Measurements from ENCODE around the gene PRPF8.
"Not testable (repeated sequence)": the region's sequence is repeated elsewhere in the genome, so short reads cannot be mapped to it uniquely, and the experiment has no call there.

PRPF8 gene

GRCh38 chr17:1710807-1711553, 26.3 kb upstream of the PRPF8 start:
- H3K27me3 ChIP-seq (replicated peaks; ENCODE audit: control insufficient read depth, insufficient read depth, low read length) = no peaks in the 10 kb centered on the region
- DNase-seq (ENCODE audit: extremely low read depth, insufficient read length) = no peak
- H3K36me3 ChIP-seq (ENCODE audit: control insufficient read depth, insufficient read depth, low read length) = peaks cover 12% of the 10 kb centered on the region
- peak overlapping the region; percentile 55 for H3K4me3 ChIP-seq (replicated peaks; ENCODE audit: low read depth, low read length)
- TF ChIP-seq, protein P1, sequence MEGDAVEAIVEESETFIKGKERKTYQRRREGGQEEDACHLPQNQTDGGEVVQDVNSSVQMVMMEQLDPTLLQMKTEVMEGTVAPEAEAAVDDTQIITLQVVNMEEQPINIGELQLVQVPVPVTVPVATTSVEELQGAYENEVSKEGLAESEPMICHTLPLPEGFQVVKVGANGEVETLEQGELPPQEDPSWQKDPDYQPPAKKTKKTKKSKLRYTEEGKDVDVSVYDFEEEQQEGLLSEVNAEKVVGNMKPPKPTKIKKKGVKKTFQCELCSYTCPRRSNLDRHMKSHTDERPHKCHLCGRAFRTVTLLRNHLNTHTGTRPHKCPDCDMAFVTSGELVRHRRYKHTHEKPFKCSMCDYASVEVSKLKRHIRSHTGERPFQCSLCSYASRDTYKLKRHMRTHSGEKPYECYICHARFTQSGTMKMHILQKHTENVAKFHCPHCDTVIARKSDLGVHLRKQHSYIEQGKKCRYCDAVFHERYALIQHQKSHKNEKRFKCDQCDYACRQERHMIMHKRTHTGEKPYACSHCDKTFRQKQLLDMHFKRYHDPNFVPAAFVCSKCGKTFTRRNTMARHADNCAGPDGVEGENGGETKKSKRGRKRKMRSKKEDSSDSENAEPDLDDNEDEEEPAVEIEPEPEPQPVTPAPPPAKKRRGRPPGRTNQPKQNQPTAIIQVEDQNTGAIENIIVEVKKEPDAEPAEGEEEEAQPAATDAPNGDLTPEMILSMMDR (IDR thresholded peaks at IDR 0.05; ENCODE audit: insufficient read depth, low read length, poor library complexity, severe bottlenecking) = no peak

GRCh38 chr17:1709971-1710806, 25.5 kb upstream of the PRPF8 start, which contains the start of gene TLCD2:
Gene TLCD2, minus strand, starts transcription at chr17:1710377. Its CDS starts 135 bp downstream, at chr17:1710242.
- no peak for DNase-seq (ENCODE audit: extremely low read depth, insufficient read length)
- Histone ChIP-seq H3K36me3 (ENCODE audit: control insufficient read depth, insufficient read depth, low read length) (peaks cover 12% of the 10 kb centered on the region), H3K27me3 (replicated peaks; ENCODE audit: control insufficient read depth, insufficient read depth, low read length) (no peaks in the 10 kb centered on the region), H3K4me3 (replicated peaks; ENCODE audit: low read depth, low read length) (peak within 1 kb of the TSS; percentile 55)
- TF ChIP-seq, protein P1 (IDR thresholded peaks at IDR 0.05; ENCODE audit: insufficient read depth, low read length, poor library complexity, severe bottlenecking) = no peak

GRCh38 chr17:1709403-1709951, 24.8 kb upstream of the PRPF8 start:
- TF ChIP-seq, protein P1 (IDR thresholded peaks at IDR 0.05; ENCODE audit: insufficient read depth, low read length, poor library complexity, severe bottlenecking) = no peak
- Histone ChIP-seq H3K4me3 (replicated peaks; ENCODE audit: low read depth, low read length) (peak overlapping the region; percentile 55), H3K27me3 (replicated peaks; ENCODE audit: control insufficient read depth, insufficient read depth, low read length) (no peaks in the 10 kb centered on the region), H3K36me3 (ENCODE audit: control insufficient read depth, insufficient read depth, low read length) (peaks cover 12% of the 10 kb centered on the region)
- DNase-seq (ENCODE audit: extremely low read depth, insufficient read length) = no peak

DNA sequence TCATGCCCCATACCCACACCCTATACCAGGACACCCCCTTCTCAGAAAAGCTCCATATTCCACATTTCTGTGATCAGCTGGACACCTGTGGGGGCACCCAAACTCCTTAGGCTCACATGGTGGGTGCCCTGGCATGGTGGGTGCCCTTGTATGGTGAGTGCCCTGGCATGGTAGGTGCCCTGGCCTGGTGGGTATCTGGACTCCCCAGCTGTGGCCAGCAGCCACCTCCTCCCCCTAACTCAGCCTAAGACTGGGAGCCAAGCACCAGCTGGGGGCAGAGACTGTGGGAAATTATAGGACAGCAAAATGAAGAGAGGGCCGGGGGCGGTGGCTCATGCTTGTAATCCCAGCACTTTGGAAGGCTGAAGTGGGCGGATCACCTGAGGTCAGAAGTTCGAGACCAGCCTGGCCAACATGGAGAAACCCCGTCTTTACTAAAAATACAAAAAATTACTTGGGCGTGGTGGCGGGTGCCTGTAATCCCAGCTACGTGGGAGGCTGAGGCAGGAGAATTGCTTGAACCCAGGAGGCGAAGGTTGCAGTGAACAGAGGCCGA, 24.2 kb upstream of the PRPF8 start:
- not testable (repeated sequence) for DNase-seq (ENCODE audit: extremely low read depth, insufficient read length); H3K27me3 ChIP-seq (replicated peaks; ENCODE audit: control insufficient read depth, insufficient read depth, low read length); H3K4me3 ChIP-seq (replicated peaks; ENCODE audit: low read depth, low read length)
- peaks cover 11% of the 10 kb centered on the region for H3K36me3 ChIP-seq (ENCODE audit: control insufficient read depth, insufficient read depth, low read length)

DNA sequence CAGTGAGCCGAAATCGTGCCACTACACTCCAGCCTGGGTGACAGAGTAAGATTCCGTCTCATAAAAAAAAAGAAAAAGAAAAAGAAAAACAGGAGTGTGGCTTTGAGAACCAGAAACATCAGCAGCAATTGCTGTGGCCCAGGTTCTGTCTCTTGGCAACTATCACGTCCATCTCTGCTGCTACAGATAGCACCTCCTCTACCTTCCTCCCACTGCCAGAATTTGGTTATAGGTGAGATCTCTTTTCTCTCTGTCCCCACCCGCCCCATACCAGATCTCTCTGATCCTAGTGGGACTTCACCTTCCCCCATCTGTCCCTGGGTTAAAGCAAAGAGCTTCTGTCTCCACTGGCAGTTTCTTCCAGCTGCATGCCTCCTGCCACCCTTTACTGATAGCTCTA, 22.4 kb upstream of the PRPF8 start:
- H3K27me3 ChIP-seq (replicated peaks; ENCODE audit: control insufficient read depth, insufficient read depth, low read length) = no peaks in the 10 kb centered on the region
- DNase-seq (ENCODE audit: extremely low read depth, insufficient read length) = no peak

More for the DNA sequence above, 22.4 kb upstream of the PRPF8 start:
- TF ChIP-seq, protein P1 (IDR thresholded peaks at IDR 0.05; ENCODE audit: insufficient read depth, low read length, poor library complexity, severe bottlenecking) = no peak
- Histone ChIP-seq H3K4me3 (replicated peaks; ENCODE audit: low read depth, low read length) (no peak overlapping the region), H3K36me3 (ENCODE audit: control insufficient read depth, insufficient read depth, low read length) (no peaks in the 10 kb centered on the region)

All from GM06990 (cell line).